DMS79 treated with DMSO at 0.1 percent for 48 hours (cell line): ENCODE data around the gene GUCY1A1.

Experiments used
- DNase-seq: peaks from one replicate; lab custom pipeline; 2025; lab: John Stamatoyannopoulos, UW

GUCY1A1 gene

DNA sequence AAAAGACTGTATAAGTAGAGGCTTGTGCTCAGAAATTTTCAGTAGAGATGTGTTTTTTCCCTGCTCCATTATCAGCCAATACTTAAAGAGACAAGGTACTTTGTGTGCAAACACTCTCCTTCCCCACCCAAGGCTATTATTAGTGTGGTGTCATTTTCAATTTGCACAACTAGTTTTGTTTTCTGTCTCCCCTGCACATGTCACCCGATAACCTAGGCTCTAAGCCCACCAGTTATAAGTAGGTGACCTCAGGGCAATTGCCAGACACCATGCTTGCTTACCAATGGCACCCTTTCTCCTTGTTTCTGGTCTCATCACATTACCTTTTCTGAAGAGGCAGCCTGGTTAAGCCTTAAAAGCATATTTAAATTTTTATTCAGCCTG lies 8.0 kb upstream of the GUCY1A1 start:
- DNase-seq, result no peak

DNA sequence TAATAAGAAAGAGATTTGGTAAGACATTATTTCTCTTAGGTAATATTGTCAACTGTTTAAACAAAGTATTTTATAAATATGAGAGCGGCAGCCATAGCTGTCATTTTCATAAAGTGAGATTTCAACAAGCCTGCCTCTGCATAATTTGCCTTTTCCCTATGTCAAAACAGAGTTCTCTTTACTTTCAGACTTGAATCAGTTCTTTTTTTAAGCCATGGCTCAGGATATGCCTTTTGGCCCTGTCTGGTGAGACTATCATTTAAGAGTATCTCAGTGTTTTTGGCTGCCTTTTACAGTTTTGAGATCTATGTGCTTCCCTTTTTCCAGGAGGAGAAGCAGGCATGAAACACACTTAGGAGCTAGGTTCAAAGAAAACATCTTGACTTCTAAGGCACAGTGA lies 7.5 kb upstream of the GUCY1A1 start:
- DNase-seq, result no peak

GRCh38 chr4:155660436-155660835 lies 6.2 kb upstream of the GUCY1A1 start:
- DNase-seq, result no peak

GRCh38 chr4:155665054-155665453 lies 1.6 kb upstream of the GUCY1A1 start:
- DNase-seq, result no peak

- no peak for DNase-seq
Measured at GRCh38 chr4:155667222-155667567, 547 bp downstream of the GUCY1A1 start.

DNA sequence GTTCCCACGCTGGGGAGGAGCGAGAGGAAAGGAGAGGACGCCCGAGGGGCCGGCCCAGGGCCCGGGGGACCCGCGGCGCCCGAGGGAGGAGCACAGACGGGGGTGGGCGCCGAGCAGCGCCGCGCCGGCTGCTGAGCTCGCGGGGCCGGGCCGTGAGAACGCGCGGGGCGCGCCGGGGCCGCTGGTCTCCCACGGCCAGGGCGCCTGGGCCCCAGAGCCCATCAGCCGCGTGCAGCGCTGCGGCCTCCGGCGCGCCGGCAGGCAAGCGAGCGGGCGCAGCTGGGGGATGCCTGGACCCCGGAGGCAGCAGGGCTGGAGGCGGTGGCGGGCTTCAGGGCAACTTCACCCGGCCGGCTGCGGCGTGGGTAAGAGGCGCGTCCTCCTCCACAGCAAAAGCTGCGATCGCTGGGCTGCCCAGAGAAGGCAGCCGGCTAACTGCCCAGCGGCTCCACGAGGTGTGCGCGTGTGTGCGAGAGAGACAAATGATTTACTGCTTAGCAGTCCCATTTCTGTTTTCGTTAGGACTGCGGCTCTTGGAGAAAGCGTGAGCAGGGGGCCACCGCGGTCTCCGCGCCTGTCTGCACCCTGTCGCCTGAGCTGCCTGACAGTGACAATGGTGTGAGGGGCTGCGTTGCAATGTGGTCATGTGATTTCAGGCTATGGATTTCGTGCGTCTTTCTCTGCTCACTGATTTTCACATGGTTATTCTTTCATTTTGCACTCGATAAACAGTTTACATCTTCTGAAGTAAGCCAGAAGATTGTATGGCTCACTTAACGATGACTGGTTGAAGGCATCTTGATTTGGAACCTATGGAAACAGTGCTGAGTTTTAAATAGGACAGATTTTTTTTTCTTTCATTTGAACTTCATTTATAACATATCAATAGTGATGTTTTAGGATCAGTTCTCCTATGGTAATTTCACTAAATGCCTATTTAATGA lies 1.2 kb downstream of the GUCY1A1 start:
- no peak for DNase-seq

DNA sequence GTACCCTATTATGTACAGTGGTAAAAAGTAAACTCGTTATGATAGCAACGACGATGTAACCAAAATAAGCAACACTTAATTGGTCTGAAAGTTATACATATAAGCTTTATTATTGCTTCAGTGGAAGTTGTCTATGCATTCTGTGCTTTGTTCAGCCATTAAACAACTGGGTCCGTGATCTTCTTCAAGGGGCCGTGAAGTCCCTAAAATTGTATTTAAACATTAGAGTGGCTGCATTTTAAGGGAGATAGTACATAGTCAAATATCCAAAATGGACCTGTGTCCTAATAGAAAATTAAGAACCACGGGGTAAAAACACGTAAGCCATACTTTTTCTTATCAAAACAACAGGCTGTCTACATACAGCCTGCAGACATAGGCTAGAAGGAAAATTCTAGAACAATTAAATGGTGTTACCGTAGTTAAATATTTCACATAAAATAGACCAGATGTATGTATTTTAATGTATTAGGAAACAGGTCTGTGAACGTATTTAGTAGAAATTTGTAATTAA lies 2.1 kb downstream of the GUCY1A1 start:
- no peak for DNase-seq

DNA sequence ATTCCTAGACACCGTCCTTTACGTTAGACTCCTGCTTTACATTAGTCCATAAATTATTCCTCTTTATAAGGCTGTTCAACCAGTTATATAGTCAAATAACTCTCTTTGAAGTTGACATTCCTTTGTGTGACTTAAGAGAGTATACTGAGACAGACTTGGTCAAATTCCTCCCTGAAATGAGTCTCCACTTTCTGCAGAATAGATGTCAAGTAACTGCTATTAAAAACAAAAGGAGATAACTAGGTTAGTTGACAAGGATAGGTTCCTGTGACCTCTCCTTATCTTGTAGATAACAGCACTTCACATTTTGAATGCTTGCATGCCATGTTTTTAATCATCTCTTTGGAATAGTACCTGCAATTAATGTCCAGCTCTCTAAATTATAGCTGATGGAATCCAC lies 5.7 kb downstream of the GUCY1A1 start:
- DNase-seq, result no peak

DNA sequence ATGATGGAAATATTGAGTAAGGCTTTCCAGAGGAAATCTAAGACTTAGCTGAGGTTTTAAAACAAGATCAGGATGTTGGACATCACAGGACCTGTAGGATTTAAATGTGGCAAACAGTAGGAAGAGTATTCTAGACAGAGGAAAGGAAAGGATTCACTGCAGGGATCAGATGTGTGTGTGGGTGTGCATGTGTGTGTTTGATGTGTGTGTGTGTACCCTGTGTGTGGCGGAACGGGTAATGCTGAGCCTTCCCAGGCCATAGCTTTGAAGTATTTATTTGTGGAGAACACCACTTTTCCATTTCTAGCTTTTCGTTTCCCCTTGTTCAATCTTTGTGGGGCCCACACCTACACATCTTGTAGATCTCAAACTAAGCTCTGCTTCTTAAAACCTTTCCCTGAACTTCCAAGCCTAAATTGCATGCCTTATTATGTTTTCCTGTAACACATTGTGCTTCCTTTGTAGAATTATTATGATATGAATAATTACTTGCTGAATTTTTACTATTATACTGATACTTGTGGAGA lies 6.9 kb downstream of the GUCY1A1 start:
- DNase-seq, result no peak

- no peak for DNase-seq
Measured at GRCh38 chr4:155674669-155675071, 8.0 kb downstream of the GUCY1A1 start.

DNA sequence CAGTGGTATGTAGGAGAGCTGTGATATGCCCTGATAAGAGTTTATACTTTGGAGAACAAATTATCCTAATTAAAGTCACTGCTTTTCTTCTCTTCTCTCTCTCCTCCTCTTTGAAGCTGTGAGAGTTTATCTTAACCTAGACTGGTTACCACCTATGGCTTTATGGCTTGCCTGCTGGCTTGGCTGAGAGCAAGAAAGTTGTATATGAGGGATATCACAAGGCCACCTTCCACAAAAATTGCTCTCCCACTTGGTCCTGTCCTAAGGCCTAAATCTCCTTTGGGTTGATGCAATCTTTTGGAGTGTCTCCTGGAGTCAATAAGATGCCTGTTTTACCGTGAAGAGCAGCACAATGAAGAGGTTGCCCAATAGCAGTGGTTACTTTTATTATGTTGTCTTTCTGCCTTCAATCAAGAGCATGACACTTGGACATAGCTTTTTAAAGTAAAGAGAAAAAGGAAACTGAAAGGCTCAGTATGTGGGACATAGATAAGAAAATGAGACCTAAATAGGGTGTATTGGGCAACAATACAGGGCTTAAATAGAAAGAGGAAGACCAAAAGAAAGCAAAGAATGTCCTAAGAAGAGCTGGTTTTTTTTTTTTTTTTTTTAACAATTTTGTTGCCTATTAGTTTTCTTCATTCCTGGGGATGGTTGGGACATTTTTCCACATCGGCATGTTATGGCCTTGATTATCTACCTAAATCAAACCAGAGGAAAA lies 9.2 kb downstream of the GUCY1A1 start:
- DNase-seq, result no peak

- DNase-seq, result no peak
Measured at GRCh38 chr4:155676430-155676825, 9.8 kb downstream of the GUCY1A1 start.

DNA sequence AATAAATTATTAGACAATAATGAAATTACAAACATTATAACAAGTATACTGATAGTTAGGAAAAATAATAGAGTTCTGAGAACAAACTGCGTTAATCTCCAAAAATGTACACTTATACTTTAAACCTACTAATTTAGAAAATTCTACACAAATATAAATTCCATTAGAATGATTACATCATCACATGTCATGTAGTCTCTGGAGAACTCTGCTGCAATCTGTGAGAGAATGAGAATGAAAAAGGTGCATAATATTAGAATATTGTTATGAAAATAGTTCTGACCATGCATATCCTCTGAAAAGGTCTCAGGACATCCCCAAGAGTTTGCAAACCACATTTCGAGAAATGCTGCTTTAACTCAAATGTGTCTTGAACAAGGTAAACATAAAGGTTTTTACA lies 11.4 kb downstream of the GUCY1A1 start:
- DNase-seq, result no peak

DNA sequence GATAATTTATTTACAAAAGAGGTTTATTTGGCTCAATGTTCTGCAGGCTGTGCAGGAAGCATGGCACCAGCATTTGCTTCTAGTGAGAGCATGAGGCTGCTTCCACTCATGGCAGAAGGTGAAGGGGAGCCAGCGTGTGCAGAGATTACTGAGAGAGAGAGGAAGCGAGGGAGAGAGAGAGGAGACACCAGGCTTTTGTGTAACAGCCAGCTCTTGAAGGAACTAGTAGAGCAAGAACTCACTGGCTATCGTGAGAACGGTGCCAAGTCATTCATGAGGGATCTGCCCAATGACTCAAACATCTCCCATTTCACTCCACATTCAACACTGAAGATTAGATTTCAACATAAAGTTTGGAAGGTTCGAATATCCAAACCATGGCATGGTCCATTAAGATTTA lies 12.7 kb downstream of the GUCY1A1 start:
- no peak for DNase-seq

DNA sequence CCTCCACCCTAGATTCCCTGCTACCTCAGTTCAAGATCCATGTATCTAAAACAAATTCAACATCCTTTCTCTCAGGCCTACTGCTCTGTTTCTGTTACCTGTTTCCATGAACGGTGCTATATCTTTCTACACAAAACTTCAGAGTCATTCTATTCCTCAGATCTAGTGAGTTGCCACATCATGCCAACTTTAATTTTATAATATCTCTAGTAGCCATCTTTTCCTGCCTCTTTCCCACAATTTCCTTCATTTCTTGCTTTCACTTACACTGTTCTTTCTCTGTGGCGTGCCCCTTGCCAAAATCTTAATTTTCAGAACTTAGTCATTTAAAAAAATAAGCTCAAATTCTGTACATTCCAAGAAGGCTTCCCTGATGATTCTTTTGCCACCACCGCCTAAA lies 15.2 kb downstream of the GUCY1A1 start:
- no peak for DNase-seq

DNA sequence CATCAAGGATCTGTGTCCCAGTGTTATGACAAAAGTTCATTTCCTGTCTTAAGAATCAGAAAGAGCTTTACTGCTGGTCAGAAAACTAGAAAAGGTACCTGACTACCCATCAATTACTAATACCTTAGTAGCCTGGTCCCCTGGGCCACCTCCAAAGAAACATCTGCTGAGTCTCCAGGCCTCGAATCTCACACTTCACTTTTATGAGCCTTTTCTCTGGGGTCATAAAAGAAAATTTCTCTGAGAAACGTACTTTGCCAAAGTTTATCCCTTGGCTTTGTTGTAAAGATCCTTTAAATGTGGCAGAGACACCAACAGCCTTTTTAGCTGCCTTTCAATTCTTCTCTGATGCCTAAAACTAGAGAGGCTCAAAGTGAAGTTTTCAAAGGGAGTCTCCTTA lies 17.8 kb downstream of the GUCY1A1 start:
- DNase-seq, result no peak

DNA sequence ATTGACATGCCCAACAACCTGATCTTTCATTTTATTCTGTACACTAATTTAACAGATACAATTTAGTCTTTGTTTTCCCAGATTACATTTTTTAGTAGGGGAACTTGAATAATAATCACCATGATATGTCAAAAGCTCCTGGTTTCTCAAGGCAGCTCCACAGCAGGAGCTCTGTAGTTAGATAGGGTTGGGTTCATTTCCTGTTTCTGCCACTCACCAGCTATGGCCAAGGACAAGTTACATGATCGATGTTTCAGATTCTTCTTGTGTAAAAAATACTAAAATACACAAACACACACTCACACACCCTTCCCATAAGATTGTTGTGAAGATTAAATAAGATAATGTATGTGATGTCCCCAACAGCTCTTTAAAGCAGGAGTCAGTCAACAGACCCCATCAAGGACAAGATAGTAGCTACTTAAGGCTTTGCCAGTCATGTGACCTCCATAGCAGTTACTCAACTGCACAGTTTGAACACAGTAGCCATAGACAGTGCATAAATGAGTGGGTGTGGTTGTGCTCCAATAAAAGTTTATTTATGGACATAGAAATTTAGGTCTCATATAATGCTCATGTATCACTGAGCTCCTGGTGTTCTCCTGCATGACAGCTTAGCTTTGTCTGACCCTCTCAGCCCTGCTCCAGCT lies 18.4 kb downstream of the GUCY1A1 start:
- no peak for DNase-seq

- DNase-seq, result no peak
Measured at GRCh38 chr4:155687380-155687982, 20.8 kb downstream of the GUCY1A1 start.

DNA sequence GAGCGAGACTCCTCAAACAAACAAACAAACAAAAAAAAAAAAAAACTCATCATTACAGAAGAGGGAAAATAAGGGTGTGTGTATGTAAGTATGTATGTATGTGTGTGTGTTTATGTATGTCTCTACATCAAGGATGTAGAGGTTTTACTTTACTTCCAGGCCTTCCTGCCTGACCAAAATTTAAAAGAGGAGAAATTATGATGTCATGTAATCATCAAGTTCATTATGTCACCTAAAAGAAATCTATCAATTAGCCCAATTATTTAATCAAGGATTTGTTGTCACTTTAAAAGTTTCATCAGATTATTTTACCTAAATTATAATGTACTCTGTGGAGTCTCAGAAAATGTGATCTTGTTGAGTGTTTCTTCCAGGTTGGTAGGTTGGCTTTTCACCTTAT lies 21.6 kb downstream of the GUCY1A1 start:
- DNase-seq, result no peak

GRCh38 chr4:155688860-155689259 lies 22.2 kb downstream of the GUCY1A1 start:
- DNase-seq, result no peak

DNA sequence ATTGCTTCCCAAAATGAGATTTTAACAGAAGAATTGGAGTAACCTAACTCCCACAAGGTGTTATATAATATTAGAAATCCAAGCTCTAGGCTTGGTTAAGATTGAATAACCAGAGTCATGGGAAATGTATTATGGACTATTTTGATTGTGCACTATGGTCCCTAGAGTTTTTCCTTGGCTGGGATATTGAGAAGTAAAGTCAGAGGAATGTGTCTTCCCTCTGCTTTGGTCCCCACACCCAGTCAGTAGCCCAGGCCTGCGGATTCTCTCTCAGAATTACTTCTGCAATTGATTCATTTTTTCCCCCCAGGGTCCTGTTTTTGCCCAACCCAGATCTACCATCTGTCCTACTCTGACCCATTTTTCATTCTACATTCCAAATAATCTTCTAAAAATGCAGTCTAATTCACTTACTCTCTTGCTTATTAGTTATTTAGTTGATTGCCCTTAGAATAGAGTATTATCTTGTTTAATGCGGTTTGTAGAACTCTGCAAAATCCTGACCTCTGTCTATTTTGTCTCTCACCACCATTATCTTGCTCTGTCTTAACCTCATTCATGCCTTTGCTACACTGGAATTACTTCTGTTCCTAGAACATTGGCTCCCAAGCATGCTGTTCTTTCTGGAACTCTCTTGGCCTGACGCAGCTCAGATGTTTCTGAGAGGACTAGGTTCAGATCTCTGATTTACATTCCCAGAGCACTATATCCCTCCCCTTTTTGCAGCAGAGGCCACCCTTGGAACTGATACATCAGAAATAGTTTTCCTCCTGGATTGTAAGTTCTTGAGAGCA lies 23.6 kb downstream of the GUCY1A1 start:
- DNase-seq, result no peak
